ENCODE data around the gene MAP3K8. TPM values are rescaled to one million over a fixed set of nuclear protein-coding genes. Genes with fewer than 3 reads are reported as not detected.

Gene MAP3K8
- total RNA-seq, 5 donors from 2014 or later (not counting 1 experiment from before 2014, with no cell fraction given): 3.5 to 27.4 (median 11.0) TPM

- POLR2A ChIA-PET: no interaction called here
- ATAC-seq (replicated peaks in 1 of 4) (no peak), DNase-seq (no peak)
- Mint-ChIP-seq H3K4me3 (no peak overlapping the region), H3K27me3 (no peaks in the 10 kb centered on the region), H3K27ac (no peak overlapping the region), H3K4me1 (peaks cover 7 to 9% (median 7%) of the 10 kb centered on the region in 3 donors), H3K9me3 (peaks cover 0 to 15% (median 6%) of the 10 kb centered on the region in 3 donors), H3K36me3 (no peaks in the 10 kb centered on the region)
- 98% methylated on average over 9 of the region's 18 CpGs for WGBS (ENCODE audit: insufficient coverage)
- Histone ChIP-seq H3K27me3 (replicated peaks in 1 of 2; ENCODE audit: control insufficient read depth in 2 of 2, extremely low read depth in 1 of 2, insufficient read depth in 2 of 2, low read length in 1 of 2) (peaks cover 0 to 8% of the 10 kb centered on the region in 2 experiments), H3K27ac (ENCODE audit: low read length) (no peak overlapping the region), H3K9me3 (peaks cover 5% of the 10 kb centered on the region), H3K4me3 (ENCODE audit: control insufficient read depth in 1 of 2, extremely low read depth in 1 of 2, low read length in 1 of 2) (no peak overlapping the region), H3K4me1 (ENCODE audit: control insufficient read depth in 1 of 2, extremely low read depth in 1 of 2, insufficient read depth in 2 of 2, low read length in 2 of 2) (peaks cover 3 to 8% of the 10 kb centered on the region in 2 experiments), H3K36me3 (ENCODE audit: control insufficient read depth in 2 of 2, extremely low read depth in 1 of 2, insufficient read depth in 1 of 2, low read length in 1 of 2) (no peaks in the 10 kb centered on the region)
- CTCF ChIA-PET: interaction anchor here in 1 of 2 donors (0.6 kb wide), 1 partner anchor 142 kb away, joined by 3 read pairs; no protein-coding TSS in a partner anchor
Observed at GRCh38 chr10:30403494-30403893, 30.5 kb upstream of the MAP3K8 start.

- H3K27ac Mint-ChIP-seq: no peak overlapping the region
- peaks cover 0 to 2% (median 0%) of the 10 kb centered on the region in 3 donors for H3K4me1 Mint-ChIP-seq
- DNase-seq (no peak), ATAC-seq (replicated peaks in 1 of 4) (no peak)
- H3K27me3 Mint-ChIP-seq: no peaks in the 10 kb centered on the region
- H3K4me3 Mint-ChIP-seq: no peak overlapping the region
- CTCF ChIA-PET: interaction anchor here (0.6 to 0.7 kb wide), 4 partner anchors 40 to 1532 kb away, joined by 3 read pairs; no protein-coding TSS in a partner anchor
- H3K4me1 ChIP-seq (ENCODE audit: control insufficient read depth in 1 of 2, extremely low read depth in 1 of 2, insufficient read depth in 2 of 2, low read length in 2 of 2): no peaks in the 10 kb centered on the region
- no peak overlapping the region for H3K27ac ChIP-seq (ENCODE audit: low read length)
- H3K36me3 ChIP-seq (ENCODE audit: control insufficient read depth in 2 of 2, extremely low read depth in 1 of 2, insufficient read depth in 1 of 2, low read length in 1 of 2): no peaks in the 10 kb centered on the region
- peaks cover 0 to 15% (median 6%) of the 10 kb centered on the region in 3 donors for H3K9me3 Mint-ChIP-seq
- POLR2A ChIA-PET: interaction anchor here in 1 of 2 donors (0.6 kb wide), 1 partner anchor 124 kb away, joined by 5 read pairs; no protein-coding TSS in a partner anchor
- WGBS (ENCODE audit: insufficient coverage): no CpG with 5 or more reads among the region's 5 CpGs
- H3K9me3 ChIP-seq: peaks cover 5% of the 10 kb centered on the region
- H3K27me3 ChIP-seq (replicated peaks in 1 of 2; ENCODE audit: control insufficient read depth in 2 of 2, extremely low read depth in 1 of 2, insufficient read depth in 2 of 2, low read length in 1 of 2): peaks cover 0 to 6% of the 10 kb centered on the region in 2 experiments
- H3K4me3 ChIP-seq (ENCODE audit: control insufficient read depth in 1 of 2, extremely low read depth in 1 of 2, low read length in 1 of 2): no peak overlapping the region
- H3K36me3 Mint-ChIP-seq: no peaks in the 10 kb centered on the region
Observed at GRCh38 chr10:30404540-30404939, 29.4 kb upstream of the MAP3K8 start.

GRCh38 chr10:30411263-30411662 lies 22.7 kb upstream of the MAP3K8 start:
- Mint-ChIP-seq H3K4me1 (peaks cover 0 to 5% (median 5%) of the 10 kb centered on the region in 3 donors), H3K36me3 (no peaks in the 10 kb centered on the region), H3K27ac (no peak overlapping the region), H3K4me3 (no peak overlapping the region), H3K9me3 (no peaks in the 10 kb centered on the region), H3K27me3 (no peaks in the 10 kb centered on the region)
- no peaks in the 10 kb centered on the region for H3K27me3 ChIP-seq (replicated peaks in 1 of 2; ENCODE audit: control insufficient read depth in 2 of 2, extremely low read depth in 1 of 2, insufficient read depth in 2 of 2, low read length in 1 of 2)
- ChIA-PET CTCF (interaction anchor here in 1 of 2 donors (0.7 kb wide), 1 partner anchor 142 kb away, joined by 3 read pairs; no protein-coding TSS in a partner anchor), POLR2A (no interaction called here)
- DNase-seq: no peak
- no peaks in the 10 kb centered on the region for H3K36me3 ChIP-seq (ENCODE audit: control insufficient read depth in 2 of 2, extremely low read depth in 1 of 2, insufficient read depth in 1 of 2, low read length in 1 of 2)
- no peaks in the 10 kb centered on the region for H3K4me1 ChIP-seq (ENCODE audit: control insufficient read depth in 1 of 2, extremely low read depth in 1 of 2, insufficient read depth in 2 of 2, low read length in 2 of 2)
- no CpG with 5 or more reads among the region's 1 CpG for WGBS (ENCODE audit: insufficient coverage)
- no peaks in the 10 kb centered on the region for H3K9me3 ChIP-seq
- ATAC-seq (replicated peaks in 1 of 4): no peak
- H3K27ac ChIP-seq (ENCODE audit: low read length): no peak overlapping the region
- H3K4me3 ChIP-seq (ENCODE audit: control insufficient read depth in 1 of 2, extremely low read depth in 1 of 2, low read length in 1 of 2): no peak overlapping the region

- Histone ChIP-seq H3K27ac (ENCODE audit: low read length) (no peak overlapping the region), H3K9me3 (no peaks in the 10 kb centered on the region), H3K27me3 (replicated peaks in 1 of 2; ENCODE audit: control insufficient read depth in 2 of 2, extremely low read depth in 1 of 2, insufficient read depth in 2 of 2, low read length in 1 of 2) (no peaks in the 10 kb centered on the region), H3K4me1 (ENCODE audit: control insufficient read depth in 1 of 2, extremely low read depth in 1 of 2, insufficient read depth in 2 of 2, low read length in 2 of 2) (no peaks in the 10 kb centered on the region), H3K4me3 (ENCODE audit: control insufficient read depth in 1 of 2, extremely low read depth in 1 of 2, low read length in 1 of 2) (no peak overlapping the region), H3K36me3 (ENCODE audit: control insufficient read depth in 2 of 2, extremely low read depth in 1 of 2, insufficient read depth in 1 of 2, low read length in 1 of 2) (no peaks in the 10 kb centered on the region)
- no peak for ATAC-seq (replicated peaks in 1 of 4)
- POLR2A ChIA-PET: no interaction called here
- H3K27me3 Mint-ChIP-seq: no peaks in the 10 kb centered on the region
- no peaks in the 10 kb centered on the region for H3K9me3 Mint-ChIP-seq
- H3K4me3 Mint-ChIP-seq: no peak overlapping the region
- H3K36me3 Mint-ChIP-seq: no peaks in the 10 kb centered on the region
- CTCF ChIA-PET: interaction anchor here (0.6 to 2.4 kb wide), 9 partner anchors 76 to 1822 kb away, joined by 3 to 10 read pairs (median 4); no protein-coding TSS in a partner anchor
- peaks cover 3 to 10% (median 8%) of the 10 kb centered on the region in 3 donors for H3K4me1 Mint-ChIP-seq
- no peak overlapping the region for H3K27ac Mint-ChIP-seq
- no peak for DNase-seq
Observed at GRCh38 chr10:30412901-30413300, 21.1 kb upstream of the MAP3K8 start.

GRCh38 chr10:30413996-30414576 lies 19.9 kb upstream of the MAP3K8 start:
- no peaks in the 10 kb centered on the region for H3K27me3 ChIP-seq (replicated peaks in 1 of 2; ENCODE audit: control insufficient read depth in 2 of 2, extremely low read depth in 1 of 2, insufficient read depth in 2 of 2, low read length in 1 of 2)
- H3K4me3 ChIP-seq (ENCODE audit: control insufficient read depth in 1 of 2, extremely low read depth in 1 of 2, low read length in 1 of 2): no peak overlapping the region
- H3K9me3 Mint-ChIP-seq: no peaks in the 10 kb centered on the region
- 50% methylated on average over 2 of the region's 3 CpGs for WGBS (ENCODE audit: insufficient coverage)
- DNase-seq (peak in 6 of 35 experiments; percentile 14 to 76 (median 23)), ATAC-seq (replicated peaks in 1 of 4) (peak; percentile 47 to 67 (median 56))
- H3K36me3 Mint-ChIP-seq: no peaks in the 10 kb centered on the region
- no peaks in the 10 kb centered on the region for H3K9me3 ChIP-seq
- no peaks in the 10 kb centered on the region for H3K36me3 ChIP-seq (ENCODE audit: control insufficient read depth in 2 of 2, extremely low read depth in 1 of 2, insufficient read depth in 1 of 2, low read length in 1 of 2)
- no peak overlapping the region for H3K27ac Mint-ChIP-seq
- H3K4me1 Mint-ChIP-seq: peaks cover 15 to 21% (median 19%) of the 10 kb centered on the region in 3 donors
- H3K27me3 Mint-ChIP-seq: no peaks in the 10 kb centered on the region
- CTCF ChIA-PET: interaction anchor here (0.6 to 2.4 kb wide), 13 partner anchors 20 to 177 kb away, joined by 3 to 7 read pairs (median 5); no protein-coding TSS in a partner anchor
- H3K4me1 ChIP-seq (ENCODE audit: control insufficient read depth in 1 of 2, extremely low read depth in 1 of 2, insufficient read depth in 2 of 2, low read length in 2 of 2): peaks cover 7% of the 10 kb centered on the region in 2 experiments
- no peak overlapping the region for H3K4me3 Mint-ChIP-seq
- POLR2A ChIA-PET: interaction anchor here in 1 of 2 donors (0.7 kb wide), 1 partner anchor 143 kb away, joined by 6 read pairs; no protein-coding TSS in a partner anchor
- no peak overlapping the region for H3K27ac ChIP-seq (ENCODE audit: low read length)

- Histone ChIP-seq H3K36me3 (ENCODE audit: control insufficient read depth in 2 of 2, extremely low read depth in 1 of 2, insufficient read depth in 1 of 2, low read length in 1 of 2) (no peaks in the 10 kb centered on the region), H3K4me1 (ENCODE audit: control insufficient read depth in 1 of 2, extremely low read depth in 1 of 2, insufficient read depth in 2 of 2, low read length in 2 of 2) (peaks cover 7% of the 10 kb centered on the region in 2 experiments), H3K4me3 (ENCODE audit: control insufficient read depth in 1 of 2, extremely low read depth in 1 of 2, low read length in 1 of 2) (no peak overlapping the region), H3K9me3 (no peaks in the 10 kb centered on the region), H3K27me3 (replicated peaks in 1 of 2; ENCODE audit: control insufficient read depth in 2 of 2, extremely low read depth in 1 of 2, insufficient read depth in 2 of 2, low read length in 1 of 2) (no peaks in the 10 kb centered on the region), H3K27ac (ENCODE audit: low read length) (no peak overlapping the region)
- Mint-ChIP-seq H3K27me3 (no peaks in the 10 kb centered on the region), H3K9me3 (no peaks in the 10 kb centered on the region), H3K36me3 (no peaks in the 10 kb centered on the region), H3K4me1 (peaks cover 22 to 29% (median 25%) of the 10 kb centered on the region in 3 donors), H3K27ac (no peak overlapping the region), H3K4me3 (no peak overlapping the region)
- no peak for DNase-seq
- CTCF ChIA-PET: interaction anchor here (1.0 to 2.2 kb wide), 6 partner anchors 110 to 175 kb away, joined by 3 to 8 read pairs (median 4); no protein-coding TSS in a partner anchor
- no peak for ATAC-seq (replicated peaks in 1 of 4)
- no CpG with 5 or more reads among the region's 7 CpGs for WGBS (ENCODE audit: insufficient coverage)
- POLR2A ChIA-PET: no interaction called here
Observed at GRCh38 chr10:30415593-30415992, 18.4 kb upstream of the MAP3K8 start.
